GM18868 (cell line): ENCODE measurements around the gene DPYSL4.
A peak's percentile ranks its signal among the peaks of the same experiment; 100 is the strongest.

Experiments used
- ATAC-seq: cut with Tn5 transposase; IDR thresholded peaks from one replicate; pipeline ENCODE4 v1.9.1; 2021; ENCODE audit warnings: mild to moderate bottlenecking, moderate library complexity; ENCODE audit not compliant: unreplicated experiment

Gene DPYSL4

DNA sequence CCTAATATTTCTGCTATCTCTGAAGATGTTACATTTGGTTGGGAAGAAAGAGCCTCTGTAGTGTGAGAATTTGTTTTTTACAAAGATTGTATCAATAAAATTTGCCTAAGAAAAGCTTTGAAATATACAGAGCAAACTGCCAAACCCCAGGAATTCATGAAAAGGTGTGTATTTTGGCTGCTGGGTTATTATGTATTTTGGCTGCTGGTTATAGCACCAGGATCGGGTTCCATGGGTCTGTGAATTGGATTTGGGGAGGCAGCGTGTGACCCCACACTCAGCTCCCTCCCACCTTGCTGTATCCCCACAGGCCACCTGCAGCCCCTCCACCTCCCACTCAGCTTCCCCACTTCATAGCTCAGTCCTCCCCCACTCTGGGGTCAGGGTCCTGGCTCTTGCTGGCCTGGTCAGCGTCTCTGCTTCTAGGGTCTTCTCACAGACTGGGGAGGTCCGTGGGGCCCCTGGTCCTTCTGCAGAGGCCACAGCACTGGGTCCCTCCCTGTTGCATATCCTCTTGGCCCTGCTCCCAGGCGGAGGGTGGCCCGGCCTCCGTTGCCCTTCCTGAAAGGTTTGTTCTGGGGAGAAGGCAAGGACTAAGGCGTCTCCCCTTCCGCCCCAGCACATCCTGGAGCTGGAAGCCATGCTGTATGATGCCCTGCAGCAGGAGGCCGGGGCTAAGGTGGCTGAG is 24.0 kb upstream of the DPYSL4 start:
- ATAC-seq, result no peak

DNA sequence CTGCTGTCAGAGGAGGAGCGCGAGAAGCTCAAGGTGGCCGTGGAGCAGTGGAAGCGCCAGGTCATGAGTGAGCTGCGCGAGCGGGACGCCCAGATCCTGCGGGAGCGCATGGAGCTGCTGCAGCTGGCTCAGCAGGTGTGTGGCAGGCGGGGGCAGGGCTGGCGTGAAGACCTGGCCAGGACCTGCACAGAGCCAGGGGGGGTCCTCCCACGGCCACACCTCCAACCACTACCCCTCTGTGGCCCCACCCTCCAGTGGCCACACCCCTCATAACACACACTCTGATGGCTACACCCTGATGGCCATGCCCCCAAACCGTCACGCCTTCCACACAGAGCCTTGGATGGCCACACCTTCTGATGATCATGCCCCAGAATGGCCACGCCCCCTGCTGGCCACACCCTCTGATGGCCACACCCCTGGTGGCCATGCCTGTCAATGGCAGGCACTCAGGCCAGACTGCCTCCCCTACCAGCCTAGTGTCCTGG is 23.4 kb upstream of the DPYSL4 start:
- peak; percentile 41 for ATAC-seq

DNA sequence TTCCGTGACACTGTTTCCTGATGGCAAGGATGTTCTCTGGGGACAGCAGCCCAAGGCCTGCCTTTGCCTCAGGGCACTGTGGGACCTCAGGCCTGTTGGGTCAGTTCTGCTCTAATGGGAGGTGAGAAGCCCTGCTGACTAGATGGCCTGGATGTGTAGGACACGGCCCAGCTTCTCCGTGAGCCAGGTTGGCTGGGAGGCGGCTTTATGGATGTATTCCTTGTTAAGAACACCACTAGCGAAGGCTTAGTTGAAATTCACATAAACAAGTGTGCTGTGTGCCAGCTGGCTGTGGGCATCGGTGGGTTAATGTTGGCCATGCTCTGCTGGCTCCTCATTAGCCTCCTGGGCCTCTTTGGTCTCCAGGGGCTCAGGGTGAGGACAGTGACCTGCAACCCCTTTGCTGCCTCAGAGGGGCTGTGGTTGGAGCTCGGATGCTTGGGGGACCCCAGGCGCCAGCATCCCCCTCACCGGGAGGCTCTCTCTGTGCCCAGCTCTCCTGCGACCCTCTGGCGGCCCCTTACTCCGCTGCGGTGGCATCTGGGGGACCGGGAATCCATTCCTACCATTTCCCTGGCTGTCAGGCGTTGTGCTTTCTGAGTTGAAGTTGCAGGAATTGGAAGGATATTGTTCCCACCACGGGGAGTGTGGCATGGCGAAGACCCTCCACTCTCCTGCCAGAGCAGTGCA is 22.8 kb upstream of the DPYSL4 start:
- no peak for ATAC-seq

DNA sequence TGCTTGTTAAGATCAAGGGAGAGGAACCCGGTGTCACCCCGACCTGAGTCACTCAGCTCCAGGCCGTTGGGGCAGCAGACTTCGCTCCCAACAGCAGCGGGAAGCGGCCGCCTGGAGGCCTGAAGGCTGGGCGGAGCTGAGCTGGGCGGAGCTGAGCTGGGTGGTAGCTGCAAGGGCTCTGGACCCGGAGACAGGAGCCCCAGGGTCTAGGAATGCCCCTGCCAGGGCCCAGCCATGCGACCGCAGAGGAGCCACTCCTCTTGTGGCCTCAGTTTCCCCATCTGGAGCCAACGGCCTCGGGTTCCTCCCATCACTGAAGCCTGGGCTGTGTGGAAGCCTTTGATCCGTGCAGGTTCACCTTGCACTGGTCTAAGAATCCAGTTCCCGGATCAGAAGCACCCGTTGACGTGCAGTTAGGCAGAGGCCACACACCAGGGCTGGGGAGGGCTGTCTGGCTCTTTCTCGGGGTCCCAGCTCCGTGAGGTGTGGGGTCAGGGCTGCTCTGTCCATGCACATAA is 21.9 kb upstream of the DPYSL4 start:
- ATAC-seq, result no peak

DNA sequence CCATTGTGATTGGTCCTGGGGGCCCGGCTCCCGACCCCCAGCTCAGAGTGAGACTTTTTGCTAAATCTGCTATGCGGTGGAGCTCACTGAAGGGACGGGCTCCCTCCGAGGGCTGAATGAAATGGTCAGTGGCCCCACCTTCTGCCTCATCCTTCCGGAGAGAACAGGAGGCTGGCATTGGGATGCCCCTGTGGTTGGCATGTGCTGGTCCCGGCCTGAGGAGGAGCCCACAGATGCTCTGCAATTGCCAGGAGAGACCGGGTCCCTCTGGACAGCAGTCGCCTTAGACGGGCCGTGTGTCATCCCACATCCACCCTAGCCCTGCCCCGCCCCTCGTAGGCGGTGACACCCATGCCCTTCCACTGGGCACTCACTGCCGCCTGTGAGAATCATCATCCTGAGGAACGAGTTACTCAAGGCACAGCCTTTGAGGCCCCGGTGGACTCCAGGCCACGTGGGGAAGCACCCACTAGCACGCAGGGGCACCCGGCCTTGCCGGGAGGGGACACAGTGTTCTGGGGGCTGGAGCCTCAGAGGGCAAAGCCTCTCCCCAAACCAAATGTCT is 21.2 kb upstream of the DPYSL4 start:
- no peak for ATAC-seq

DNA sequence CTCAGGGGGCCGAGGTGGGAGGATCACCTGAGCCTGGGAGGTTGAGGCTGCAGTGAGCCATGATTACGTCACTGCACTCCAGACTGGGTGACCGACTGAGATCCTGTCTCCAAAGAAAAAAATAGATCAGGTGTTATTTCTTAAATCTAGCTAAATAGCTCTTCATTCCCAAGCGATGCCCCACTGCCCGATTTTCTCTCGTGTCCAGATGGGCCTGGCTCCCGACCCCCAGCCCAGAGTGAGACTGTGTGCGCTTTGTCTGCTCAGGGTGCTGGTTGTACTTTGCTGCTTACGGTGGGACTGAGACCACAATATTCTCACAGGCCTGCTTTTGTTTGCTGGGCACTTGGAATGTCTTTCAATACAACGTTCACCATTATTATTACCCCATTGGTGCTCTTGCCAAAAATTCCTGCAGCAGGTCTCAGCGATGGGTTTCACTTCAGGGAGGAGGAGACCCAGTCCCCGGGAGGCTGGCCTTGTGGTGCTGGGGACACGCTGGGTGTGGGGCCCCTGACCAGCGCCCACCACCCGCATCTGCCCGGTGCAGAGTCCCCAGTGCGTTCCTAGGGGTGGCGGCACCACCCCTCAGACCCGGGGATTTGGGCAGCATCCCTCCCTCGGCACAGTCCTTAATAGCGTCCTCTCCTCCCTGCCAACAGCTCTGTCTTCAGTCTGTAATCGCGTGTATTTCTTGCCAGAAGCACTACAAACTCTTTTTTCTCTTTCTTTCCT is 20.4 kb upstream of the DPYSL4 start:
- ATAC-seq, result no peak

DNA sequence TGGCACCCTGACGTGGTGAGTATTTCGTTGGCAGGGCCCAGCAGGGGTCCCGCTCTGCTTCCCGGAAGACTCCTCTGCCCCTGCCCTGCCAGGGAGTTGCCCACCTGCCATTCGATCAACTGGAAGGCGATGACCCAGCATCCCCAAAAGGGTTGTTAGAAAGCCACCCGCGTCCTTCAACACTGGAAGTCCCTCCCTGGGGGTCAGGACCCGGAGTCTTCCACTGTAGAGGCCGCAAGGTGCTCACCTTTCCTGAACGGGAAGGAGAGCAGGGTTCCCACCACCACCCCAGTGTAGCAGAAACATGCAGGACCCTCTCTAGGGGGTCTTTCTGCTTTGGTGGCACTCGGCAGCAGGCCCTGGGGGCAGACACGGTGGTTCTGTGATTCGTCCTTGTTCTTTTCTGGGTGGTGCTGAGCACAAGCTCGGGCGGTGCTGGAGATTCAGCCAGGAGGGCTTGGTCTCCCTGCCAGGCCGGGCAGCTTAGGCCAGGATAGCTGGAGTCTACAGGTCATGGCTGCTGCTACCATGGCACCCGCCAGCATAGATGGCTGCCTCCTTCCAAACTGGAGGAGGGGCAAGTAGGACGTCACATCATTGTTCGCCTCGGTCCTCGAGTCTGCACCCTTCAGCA is 19.6 kb upstream of the DPYSL4 start:
- no peak for ATAC-seq

DNA sequence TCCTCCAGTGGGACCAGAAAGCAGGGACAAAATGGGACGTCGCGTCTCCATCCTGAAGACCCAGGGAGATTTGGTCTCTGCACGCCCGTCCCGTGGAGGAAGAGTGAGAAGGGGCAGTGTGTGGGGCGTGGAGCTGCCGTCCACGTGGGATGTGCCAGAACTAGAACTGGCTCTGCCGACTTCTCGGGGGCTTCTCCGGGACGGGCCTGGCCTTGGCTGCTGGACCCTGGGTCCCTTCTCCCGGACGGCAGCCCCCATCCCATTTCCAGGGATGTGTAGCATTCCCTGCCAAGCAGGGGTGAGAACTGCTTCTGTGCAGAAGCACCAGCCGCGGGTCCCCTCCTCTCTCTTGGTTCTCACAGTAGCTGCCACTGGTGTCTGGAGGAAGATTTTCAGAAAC is 18.8 kb upstream of the DPYSL4 start:
- ATAC-seq, result no peak

DNA sequence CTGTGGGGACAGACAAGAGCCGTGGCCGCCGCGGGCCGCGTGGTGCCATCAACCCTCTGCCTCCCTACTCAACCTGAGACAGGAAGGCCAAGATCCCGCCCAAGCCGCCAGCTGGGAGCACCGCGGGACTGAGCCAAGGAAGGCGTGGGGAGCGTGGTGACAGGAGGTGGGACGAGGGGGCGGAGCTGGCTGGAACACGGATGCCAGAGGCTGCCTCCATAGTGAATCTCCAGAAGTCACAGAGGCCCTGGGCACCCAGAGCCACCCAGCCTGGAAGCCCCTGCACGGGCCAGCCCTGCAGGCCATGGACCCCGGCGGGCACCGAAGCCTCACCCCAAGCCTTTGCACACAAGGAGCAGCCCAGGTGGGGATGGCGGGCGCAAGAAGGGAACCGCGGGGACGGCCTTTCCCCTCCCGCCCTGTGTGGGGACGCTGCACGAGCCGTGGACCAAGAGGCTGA is 18.1 kb upstream of the DPYSL4 start:
- no peak for ATAC-seq

DNA sequence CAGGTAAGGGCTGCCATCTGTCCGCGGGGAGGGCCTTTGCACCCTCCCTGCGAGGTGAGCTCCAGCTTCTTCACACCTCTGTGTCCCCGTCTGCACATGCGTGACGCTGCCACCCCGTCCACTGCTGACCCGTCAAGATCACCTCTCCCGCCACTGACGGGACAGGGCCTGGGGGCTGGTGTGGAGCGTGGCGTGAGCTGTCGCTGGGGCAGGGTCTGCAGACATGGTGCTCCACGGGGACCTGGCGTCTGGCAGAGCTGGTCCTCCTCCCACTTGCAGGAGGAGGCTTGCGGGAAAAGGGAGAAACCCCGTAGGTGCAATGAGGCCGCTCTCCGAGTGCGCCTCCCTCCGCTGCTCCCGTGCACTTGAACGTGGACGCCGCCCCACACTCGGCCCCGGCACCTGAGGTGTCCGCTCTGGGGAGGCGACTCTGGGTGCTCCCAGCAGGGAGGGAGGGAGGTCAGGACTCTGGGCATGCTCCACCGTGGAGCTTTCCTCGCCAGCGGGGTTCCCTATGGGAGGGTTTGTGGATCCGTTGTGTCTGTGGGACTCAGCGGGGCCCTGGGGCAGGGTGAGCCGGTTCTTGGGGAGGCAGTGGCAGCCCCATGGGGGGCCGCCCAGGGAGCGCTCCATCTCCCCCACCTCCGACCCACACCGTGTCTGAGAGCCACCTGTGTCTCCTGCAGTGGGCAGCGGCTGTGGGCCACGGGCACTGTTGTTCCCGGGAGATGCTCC is 17.6 kb upstream of the DPYSL4 start:
- no peak for ATAC-seq

DNA sequence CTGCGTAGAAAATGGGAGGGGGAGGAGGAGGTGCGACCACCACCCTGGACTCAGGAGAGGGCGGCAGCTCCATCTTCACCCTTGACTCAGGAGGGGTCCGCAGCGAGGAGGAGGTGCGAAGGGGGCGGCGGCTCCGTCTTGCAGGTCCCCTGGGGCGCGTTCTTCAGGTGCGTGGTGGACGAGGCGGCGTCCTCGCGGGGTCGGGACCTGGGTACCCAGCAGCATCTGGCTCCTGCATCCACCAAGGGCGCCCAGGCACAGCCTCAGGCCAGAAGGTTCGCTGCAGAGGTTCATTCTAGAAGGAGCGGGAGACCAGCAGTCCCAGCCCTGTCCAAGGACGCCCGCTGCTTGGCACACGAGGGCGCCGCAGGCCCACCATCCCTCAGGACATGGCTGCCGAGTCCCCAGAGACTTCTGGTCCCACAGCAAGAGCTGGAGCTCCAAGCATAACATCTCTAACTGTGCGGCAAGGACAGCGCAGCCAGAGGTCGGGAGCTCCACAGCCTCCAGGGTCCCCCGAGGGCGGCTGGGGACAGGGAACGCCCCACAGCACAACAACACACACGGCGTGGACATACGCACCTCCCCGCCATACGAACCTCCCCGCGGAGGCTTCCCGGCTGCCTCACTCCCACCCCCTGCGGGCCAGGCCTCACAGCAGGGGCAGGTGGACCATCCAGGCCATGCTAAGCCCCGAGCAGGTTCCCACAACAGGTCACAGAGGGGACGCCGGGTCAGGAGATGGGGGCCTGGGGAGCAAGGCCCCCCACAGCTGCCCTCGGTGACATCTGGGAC is 16.8 kb upstream of the DPYSL4 start:
- ATAC-seq, result no peak

DNA sequence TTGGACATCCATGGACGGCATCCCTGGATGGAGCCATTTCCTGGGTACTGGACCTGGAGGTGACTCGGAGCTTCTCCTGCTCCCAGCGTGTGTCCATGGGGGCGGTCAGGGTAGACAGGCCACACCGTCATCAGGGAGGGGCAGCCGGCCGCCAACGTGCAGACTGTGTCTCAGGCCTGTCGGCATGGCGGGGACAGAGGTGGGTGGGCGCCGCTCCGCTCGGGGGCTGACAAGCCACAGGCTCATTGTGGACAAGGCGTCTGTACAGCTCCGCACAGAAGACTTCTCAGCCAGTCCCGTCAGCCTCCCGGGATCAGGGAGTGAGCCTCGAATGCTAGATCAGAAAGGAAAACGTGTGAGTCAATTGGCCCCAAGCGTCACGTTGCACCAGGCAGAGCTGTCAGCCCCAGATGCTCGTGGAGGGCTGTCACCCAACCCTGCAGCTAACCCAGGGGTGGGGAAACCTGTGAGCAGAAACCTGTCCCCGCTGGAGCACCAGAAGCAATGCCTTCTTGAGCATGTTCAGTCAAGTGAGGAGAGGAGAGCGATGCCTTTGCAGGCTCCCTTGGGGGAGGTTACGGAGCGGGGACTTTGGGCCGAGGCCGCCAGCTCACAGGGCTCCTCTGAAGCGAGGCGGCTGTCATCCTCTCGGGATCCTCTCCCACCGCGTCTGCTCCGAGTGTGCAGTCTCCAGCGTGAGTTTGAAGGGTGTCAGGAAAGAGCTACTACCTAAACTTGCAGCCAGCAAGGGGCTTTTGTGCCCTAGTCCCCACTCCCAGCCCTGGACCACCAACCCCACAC is 16.0 kb upstream of the DPYSL4 start:
- no peak for ATAC-seq

DNA sequence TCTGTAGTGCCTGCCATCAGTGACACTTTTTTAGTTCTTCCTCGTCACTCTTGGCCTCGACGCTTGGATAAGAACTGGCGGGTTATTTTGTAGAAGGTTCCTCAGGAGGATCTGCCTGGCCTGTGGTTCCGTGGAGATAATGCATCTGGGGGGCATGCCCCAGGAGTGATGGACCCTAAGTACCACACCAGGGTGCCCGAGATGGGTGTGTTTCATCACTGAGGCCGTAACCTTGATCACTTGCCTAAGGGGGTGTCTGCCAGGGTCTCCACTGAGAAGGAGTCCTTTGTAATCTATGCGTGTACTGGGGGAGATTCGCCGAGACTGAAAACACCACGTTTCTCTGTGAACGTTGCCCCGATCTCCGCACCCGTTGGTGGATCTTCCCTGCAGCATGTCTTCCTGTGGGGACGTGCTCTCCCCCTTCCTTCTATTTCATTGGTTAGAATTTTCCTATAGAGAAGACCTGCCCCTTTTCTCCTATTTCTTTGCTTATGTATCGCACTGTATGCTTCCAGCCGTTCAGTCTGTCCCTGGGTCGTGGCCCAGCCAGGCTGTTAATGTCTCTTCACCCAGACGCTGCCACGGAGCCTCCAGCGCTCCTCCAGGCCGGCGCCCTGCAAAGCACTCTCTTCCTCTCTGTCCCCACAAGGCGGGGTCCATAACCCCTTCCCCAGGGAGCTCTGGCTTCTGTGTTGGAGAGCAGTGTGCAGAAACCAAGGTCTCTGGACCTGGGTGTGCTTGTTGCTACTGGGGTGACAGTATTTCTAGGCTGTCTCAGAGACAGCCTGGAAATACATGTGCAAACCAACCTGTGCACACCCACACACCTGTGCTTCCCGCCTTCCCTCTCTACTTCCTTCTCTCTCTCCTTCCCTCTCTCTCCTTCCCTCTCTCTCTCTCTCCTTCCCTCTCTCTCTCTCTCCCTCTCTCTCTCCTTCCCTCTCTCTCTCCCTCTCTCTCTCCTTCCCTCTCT is 14.4 kb upstream of the DPYSL4 start:
- no peak for ATAC-seq

DNA sequence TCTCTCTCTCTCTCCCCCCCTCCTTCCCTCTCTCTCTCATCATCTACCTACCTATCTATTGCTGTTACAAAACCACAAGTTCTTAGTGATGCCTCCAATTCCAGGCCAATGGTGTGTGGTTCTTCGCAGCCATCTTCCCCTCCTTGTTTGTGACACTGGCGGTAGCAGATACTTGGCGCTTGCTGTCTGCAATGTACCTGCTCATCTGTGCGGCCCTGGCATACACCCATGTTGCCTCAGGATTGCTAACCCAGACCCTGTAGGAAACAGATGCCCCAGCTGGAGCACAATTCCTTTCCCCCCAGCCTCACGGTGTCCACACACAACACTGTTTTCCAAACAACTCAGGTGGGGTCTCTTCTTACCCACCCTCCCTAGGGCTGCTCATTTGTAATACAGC is 13.6 kb upstream of the DPYSL4 start:
- no peak for ATAC-seq

DNA sequence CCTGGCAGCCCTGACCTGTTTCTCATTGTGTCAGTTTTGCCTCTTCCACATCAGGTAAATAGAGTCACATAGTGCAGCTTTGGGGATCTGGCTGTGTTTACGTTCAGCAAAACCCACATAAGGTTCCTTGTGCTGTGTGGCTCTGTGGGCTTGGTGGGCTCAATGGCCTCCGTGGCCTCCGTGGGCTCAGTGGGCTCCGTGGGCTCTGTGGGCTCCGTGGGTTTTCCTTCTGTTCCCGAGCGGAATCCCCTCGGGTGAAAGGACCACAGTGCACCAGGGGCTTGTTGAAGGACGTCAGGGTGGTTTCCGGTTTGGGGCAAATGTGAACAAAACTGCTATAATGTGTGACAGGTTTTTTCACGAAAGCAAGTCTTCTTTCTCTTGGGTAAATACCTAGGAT is 12.5 kb upstream of the DPYSL4 start:
- ATAC-seq, result no peak

DNA sequence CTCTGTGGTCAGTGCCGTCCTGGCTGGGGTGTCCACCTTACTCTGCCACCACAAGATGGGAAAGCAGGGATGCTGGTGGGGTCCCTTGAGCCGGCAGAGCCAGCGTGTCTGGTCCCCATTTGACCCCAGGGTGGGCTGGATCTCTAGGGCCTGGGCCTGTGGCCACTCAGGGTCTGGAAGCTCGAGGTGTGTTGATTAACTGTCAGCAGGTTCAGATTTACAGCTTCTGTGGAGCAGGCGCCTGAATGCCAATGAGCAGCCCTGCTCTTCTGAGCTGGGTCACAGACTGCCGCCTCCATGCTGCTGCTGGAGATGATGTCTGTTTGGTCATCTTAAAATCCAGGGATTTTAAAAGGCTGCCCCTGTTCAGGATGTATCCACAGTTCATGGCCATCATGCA is 11.3 kb upstream of the DPYSL4 start:
- no peak for ATAC-seq

DNA sequence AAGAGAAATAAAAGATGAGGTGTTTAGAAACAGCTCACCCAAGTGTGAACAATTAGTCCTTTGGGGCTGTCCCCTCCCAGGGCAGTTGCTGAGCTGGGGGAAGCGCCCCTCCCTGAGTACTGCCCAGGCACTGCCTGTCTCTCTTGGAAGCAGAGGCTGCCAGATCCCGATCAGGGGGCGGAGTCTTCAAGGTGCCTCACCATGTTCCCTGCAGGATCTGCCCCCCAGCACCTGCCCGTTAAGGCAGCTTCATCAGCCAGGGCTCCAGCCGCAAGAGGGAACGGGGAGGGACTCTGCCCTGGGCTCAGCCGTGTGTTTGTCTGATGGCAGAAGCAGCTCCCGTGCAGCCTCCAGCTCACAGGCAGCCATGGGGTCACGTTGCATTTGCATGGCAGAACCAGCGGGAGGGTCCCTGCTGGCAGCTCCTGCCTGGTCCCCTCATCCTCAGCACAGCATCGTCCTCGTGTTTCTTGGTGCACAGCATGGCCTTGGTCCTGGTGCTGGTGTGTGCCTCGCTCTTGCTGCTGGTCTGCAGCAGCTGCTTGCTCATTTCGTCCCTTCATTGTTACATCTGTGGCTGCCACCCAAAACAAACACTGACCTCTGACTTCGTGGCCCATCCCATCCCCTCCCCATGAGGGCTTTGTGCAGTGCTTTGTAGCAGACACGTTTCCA is 10.7 kb upstream of the DPYSL4 start:
- ATAC-seq, result no peak
